ENCODE measurements around the gene UBAC2. TPM values are rescaled to one million over a fixed set of nuclear protein-coding genes. Genes with fewer than 3 reads are reported as not detected.

Gene UBAC2
- total RNA-seq, 1 experiment from 2014 or later, result 58.3 TPM

DNA sequence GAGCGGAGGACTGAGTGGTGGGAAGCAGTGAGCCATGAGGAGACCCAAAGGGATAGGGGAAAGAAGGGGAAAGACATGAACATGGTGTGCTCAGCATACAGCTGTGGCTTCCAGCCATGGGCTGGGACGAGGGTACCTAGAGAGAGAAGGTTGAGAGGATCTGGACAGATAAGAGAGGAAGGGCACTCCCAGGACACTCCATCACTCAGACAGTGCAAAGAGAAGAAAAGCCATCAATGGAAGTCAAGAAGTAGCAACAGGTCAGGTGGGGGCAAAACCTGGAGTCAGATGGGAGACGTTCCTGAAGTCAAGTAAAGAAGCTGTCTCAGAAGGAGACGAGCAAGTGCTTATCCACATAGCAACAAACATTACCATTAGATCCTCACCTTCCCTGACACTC lies 40.2 kb upstream of the UBAC2 start:
- Histone ChIP-seq H2AFZ (ENCODE audit: low read length) (no peak overlapping the region), H3K9me2 (replicated peaks; ENCODE audit: insufficient read depth, low read length) (no peaks in the 10 kb centered on the region), H3K79me2 (ENCODE audit: low read length) (no peaks in the 10 kb centered on the region), H3K4me3 (ENCODE audit: low read length) (no peak overlapping the region), H4K20me1 (ENCODE audit: insufficient read depth, low read depth, low read length) (no peaks in the 10 kb centered on the region), H3K36me3 (ENCODE audit: insufficient read depth, low read length) (no peaks in the 10 kb centered on the region), H3K9me3 (ENCODE audit: low read length) (no peaks in the 10 kb centered on the region), H3K4me1 (ENCODE audit: low read length) (peaks cover 3% of the 10 kb centered on the region; the same call in 1 of the 2 replicates), H3K27me3 (ENCODE audit: low read length) (no peaks in the 10 kb centered on the region), H3K9ac (ENCODE audit: low read length) (no peak overlapping the region), H3K4me2 (ENCODE audit: low read depth, low read length, poor library complexity, severe bottlenecking) (no peak overlapping the region), H3K27ac (ENCODE audit: low read length) (no peak overlapping the region)
- no peak for DNase-seq

DNA sequence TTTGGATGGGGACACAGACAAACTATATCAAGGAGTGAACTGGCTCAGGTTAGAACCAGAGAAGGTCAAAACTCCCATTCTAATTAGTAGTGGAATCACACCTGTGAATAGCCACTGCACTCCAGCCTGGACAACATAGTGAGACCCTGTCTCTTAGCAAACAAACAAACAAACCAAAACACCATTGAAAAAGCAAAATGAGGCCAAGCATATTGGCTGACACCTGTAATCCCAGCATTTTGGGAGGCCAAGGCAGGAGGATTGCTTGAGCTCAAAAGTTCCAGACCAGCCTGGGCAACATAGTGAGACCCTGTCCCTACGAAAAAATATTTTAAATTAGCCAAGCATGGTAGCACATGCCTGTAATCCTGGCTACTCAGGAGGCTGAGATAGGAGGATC lies 39.1 kb upstream of the UBAC2 start:
- Histone ChIP-seq H3K36me3 (ENCODE audit: insufficient read depth, low read length) (no peaks in the 10 kb centered on the region), H3K4me3 (ENCODE audit: low read length) (no peak overlapping the region), H3K4me2 (ENCODE audit: low read depth, low read length, poor library complexity, severe bottlenecking) (no peak overlapping the region), H3K4me1 (ENCODE audit: low read length) (peaks cover 3% of the 10 kb centered on the region; the same call in 1 of the 2 replicates), H3K27me3 (ENCODE audit: low read length) (no peaks in the 10 kb centered on the region), H3K9me2 (replicated peaks; ENCODE audit: insufficient read depth, low read length) (no peaks in the 10 kb centered on the region), H3K27ac (ENCODE audit: low read length) (no peak overlapping the region), H3K9me3 (ENCODE audit: low read length) (no peaks in the 10 kb centered on the region), H3K9ac (ENCODE audit: low read length) (no peak overlapping the region), H2AFZ (ENCODE audit: low read length) (no peak overlapping the region), H4K20me1 (ENCODE audit: insufficient read depth, low read depth, low read length) (no peaks in the 10 kb centered on the region), H3K79me2 (ENCODE audit: low read length) (no peaks in the 10 kb centered on the region)
- DNase-seq, result no peak

DNA sequence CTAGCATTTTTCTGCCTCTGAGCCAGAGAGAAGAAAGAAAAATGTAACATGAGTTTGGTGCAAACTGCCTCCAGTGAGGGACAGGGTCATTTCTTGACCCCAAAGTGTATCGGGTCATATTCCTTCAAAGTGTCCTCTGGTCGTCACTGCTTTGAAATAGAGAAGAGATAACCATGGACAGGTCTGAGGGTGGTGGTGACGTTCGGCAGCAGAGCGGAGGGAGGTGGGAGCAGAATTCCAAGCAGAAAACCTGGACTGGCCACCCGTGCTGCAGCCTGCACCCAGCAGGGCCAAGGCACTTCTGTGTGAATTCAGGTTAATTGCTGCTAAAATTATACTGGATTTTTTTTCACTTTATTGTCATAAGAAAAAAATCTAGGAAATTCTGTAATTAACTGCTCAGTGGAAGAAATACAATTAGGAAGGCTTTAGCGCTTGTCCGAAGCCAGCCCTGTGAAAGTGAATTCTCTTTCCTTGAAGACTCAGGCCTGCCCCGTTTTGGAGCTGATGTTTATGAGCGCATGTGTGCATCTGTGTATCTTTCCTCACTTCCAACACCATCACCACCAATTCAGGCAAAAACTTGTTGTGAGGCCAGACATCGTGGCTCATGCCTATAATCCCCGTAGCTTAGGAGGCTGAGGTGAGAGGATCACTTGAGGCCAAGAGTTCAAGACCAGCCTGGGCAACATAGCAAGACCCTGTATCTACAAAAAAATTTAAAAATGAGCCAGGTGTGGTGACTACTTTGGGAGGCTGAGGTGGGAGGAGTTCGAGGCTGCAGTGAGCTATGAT lies 37.9 kb upstream of the UBAC2 start:
- Histone ChIP-seq H3K36me3 (ENCODE audit: insufficient read depth, low read length) (no peaks in the 10 kb centered on the region), H3K4me1 (ENCODE audit: low read length) (peaks cover 3% of the 10 kb centered on the region; the same call in 1 of the 2 replicates), H3K9me3 (ENCODE audit: low read length) (no peaks in the 10 kb centered on the region), H3K9ac (ENCODE audit: low read length) (no peak overlapping the region), H2AFZ (ENCODE audit: low read length) (no peak overlapping the region), H3K9me2 (replicated peaks; ENCODE audit: insufficient read depth, low read length) (no peaks in the 10 kb centered on the region), H3K79me2 (ENCODE audit: low read length) (no peaks in the 10 kb centered on the region), H4K20me1 (ENCODE audit: insufficient read depth, low read depth, low read length) (no peaks in the 10 kb centered on the region), H3K27me3 (ENCODE audit: low read length) (no peaks in the 10 kb centered on the region), H3K27ac (ENCODE audit: low read length) (no peak overlapping the region), H3K4me3 (ENCODE audit: low read length) (no peak overlapping the region), H3K4me2 (ENCODE audit: low read depth, low read length, poor library complexity, severe bottlenecking) (no peak overlapping the region)
- no peak for DNase-seq

DNA sequence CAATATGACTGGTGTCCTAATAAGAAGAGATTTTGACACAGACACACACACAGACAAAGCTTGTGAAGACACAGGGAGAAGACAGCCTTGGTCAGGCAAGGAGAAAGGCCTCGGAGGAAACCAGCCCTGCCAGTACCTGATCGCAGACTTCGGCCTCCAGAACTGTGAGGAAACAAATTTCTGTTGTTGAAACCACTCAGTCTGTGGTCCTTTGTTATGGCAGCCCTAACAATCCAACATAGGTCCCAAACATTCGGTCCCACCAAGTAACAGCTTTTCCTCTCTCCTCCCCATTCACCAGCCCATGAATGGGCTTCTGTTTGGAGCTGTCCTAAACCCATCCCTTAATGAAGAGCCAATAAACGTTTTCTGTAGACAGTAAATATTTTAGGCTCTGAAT lies 36.4 kb upstream of the UBAC2 start:
- Histone ChIP-seq H3K27me3 (ENCODE audit: low read length) (no peaks in the 10 kb centered on the region), H3K9ac (ENCODE audit: low read length) (no peak overlapping the region), H4K20me1 (ENCODE audit: insufficient read depth, low read depth, low read length) (no peaks in the 10 kb centered on the region)

DNA sequence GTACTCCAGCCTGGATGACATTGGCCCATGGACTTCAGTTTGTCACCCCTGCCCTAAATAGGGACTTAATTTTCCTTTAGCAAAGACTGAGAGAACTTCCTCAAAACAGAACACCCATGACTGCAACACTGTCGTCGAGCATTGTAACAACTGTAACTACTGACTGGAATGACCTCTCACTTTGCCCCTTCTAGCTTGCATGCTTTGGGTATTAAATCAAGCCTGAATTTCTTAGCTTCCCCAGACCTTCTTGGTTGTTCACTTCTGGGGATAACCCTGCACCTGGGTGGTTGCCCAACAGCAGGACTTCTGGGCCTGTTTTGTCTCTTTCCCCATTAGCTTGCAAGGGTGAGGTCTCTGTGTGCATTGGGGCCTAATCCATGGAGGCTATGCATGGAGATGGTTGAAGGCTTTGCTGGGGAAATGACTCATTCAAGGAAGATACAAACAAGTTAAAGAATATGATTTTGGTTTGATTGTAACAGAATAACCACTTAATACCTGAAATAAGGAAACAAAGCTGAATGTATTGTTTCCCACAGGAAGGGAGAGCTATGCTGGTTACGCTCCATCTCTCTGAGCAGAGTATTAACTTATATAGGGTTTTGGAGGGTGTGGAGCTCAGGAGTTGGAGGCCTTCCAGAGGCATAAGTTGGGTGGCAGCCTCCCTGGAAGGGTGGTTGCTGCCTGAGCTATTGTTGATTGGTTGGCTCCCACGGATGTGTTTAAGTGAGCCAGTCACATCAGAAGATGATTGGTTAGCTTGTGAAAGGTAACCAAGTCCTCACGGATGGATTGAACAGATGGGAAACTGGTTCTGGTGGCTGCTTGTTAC lies 34.7 kb upstream of the UBAC2 start:
- no peak overlapping the region for H2AFZ ChIP-seq (ENCODE audit: low read length)
- H3K9ac ChIP-seq (ENCODE audit: low read length), result no peak overlapping the region
- H3K4me2 ChIP-seq (ENCODE audit: low read depth, low read length, poor library complexity, severe bottlenecking), result no peak overlapping the region
- no peaks in the 10 kb centered on the region for H4K20me1 ChIP-seq (ENCODE audit: insufficient read depth, low read depth, low read length)
- no peaks in the 10 kb centered on the region for H3K9me3 ChIP-seq (ENCODE audit: low read length)
- no peak overlapping the region for H3K27ac ChIP-seq (ENCODE audit: low read length)
- H3K4me3 ChIP-seq (ENCODE audit: low read length), result no peak overlapping the region
- no peak for DNase-seq
- no peaks in the 10 kb centered on the region for H3K27me3 ChIP-seq (ENCODE audit: low read length)
- H3K4me1 ChIP-seq (ENCODE audit: low read length), result no peaks in the 10 kb centered on the region
- no peaks in the 10 kb centered on the region for H3K79me2 ChIP-seq (ENCODE audit: low read length)
- no peaks in the 10 kb centered on the region for H3K9me2 ChIP-seq (replicated peaks; ENCODE audit: insufficient read depth, low read length)
- H3K36me3 ChIP-seq (ENCODE audit: insufficient read depth, low read length), result no peaks in the 10 kb centered on the region

More for the DNA sequence above, 36.4 kb upstream of the UBAC2 start:
- Histone ChIP-seq H2AFZ (ENCODE audit: low read length) (no peak overlapping the region), H3K4me2 (ENCODE audit: low read depth, low read length, poor library complexity, severe bottlenecking) (no peak overlapping the region), H3K9me3 (ENCODE audit: low read length) (no peaks in the 10 kb centered on the region), H3K27ac (ENCODE audit: low read length) (no peak overlapping the region), H3K36me3 (ENCODE audit: insufficient read depth, low read length) (no peaks in the 10 kb centered on the region), H3K79me2 (ENCODE audit: low read length) (no peaks in the 10 kb centered on the region), H3K4me1 (ENCODE audit: low read length) (peaks cover 3% of the 10 kb centered on the region; the same call in 1 of the 2 replicates), H3K9me2 (replicated peaks; ENCODE audit: insufficient read depth, low read length) (no peaks in the 10 kb centered on the region), H3K4me3 (ENCODE audit: low read length) (no peak overlapping the region)
- DNase-seq, result no peak

DNA sequence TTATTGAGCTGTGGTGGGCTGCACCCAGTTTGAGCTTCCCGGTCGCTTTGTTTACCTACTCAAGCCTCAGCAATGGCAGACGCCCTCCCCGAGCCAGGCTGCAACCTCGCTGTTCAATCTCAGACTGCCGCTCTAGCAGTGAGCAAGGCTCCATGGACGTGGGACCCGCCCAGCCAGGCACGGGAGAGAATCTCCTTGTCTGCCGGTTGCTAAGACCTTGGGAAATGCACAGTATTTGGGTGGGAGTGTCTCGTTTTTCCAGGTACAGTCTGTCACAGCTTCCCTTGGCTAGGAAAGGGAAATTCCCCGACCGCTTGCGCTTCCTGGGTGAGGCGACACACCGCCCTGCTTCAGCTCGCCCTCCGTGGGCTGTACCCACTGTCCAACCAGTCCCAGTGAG lies 27.7 kb upstream of the UBAC2 start:
- Histone ChIP-seq H3K4me3 (ENCODE audit: low read length) (no peak overlapping the region), H3K79me2 (ENCODE audit: low read length) (no peaks in the 10 kb centered on the region), H2AFZ (ENCODE audit: low read length) (no peak overlapping the region)

DNA sequence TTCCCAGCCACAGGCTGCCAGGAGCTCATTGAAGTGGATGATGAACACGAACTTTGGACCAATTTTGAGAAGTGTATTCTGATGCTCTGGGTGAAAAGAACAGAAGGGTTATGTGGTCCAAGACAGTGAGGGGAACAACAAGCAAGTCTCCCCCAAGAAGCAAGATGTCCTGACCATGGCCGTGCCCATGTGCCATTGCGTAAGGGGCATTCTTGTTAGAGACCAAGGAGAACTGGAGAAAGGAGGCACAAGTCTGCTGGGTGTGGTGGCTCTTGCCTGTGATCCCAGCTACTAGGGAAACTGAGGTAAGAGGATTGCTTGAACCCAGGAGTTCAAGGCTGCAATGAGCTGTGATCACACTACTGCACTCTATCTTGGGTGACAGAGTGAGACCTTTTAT lies 27.0 kb upstream of the UBAC2 start:
- H2AFZ ChIP-seq (ENCODE audit: low read length), result no peak overlapping the region
- H3K4me3 ChIP-seq (ENCODE audit: low read length), result no peak overlapping the region
- H3K4me2 ChIP-seq (ENCODE audit: low read depth, low read length, poor library complexity, severe bottlenecking), result no peak overlapping the region
- H3K4me1 ChIP-seq (ENCODE audit: low read length), result peaks cover 17% of the 10 kb centered on the region
- H3K79me2 ChIP-seq (ENCODE audit: low read length), result no peaks in the 10 kb centered on the region
- H3K36me3 ChIP-seq (ENCODE audit: insufficient read depth, low read length), result no peaks in the 10 kb centered on the region
- H3K27ac ChIP-seq (ENCODE audit: low read length), result no peak overlapping the region
- no peaks in the 10 kb centered on the region for H4K20me1 ChIP-seq (ENCODE audit: insufficient read depth, low read depth, low read length)
- no peaks in the 10 kb centered on the region for H3K9me3 ChIP-seq (ENCODE audit: low read length)
- H3K9me2 ChIP-seq (replicated peaks; ENCODE audit: insufficient read depth, low read length), result no peaks in the 10 kb centered on the region
- no peak for DNase-seq
- H3K27me3 ChIP-seq (ENCODE audit: low read length), result no peaks in the 10 kb centered on the region
- H3K9ac ChIP-seq (ENCODE audit: low read length), result no peak overlapping the region

More for the DNA sequence above, 27.7 kb upstream of the UBAC2 start:
- Histone ChIP-seq H3K36me3 (ENCODE audit: insufficient read depth, low read length) (no peaks in the 10 kb centered on the region), H3K27ac (ENCODE audit: low read length) (no peak overlapping the region), H3K27me3 (ENCODE audit: low read length) (no peaks in the 10 kb centered on the region), H4K20me1 (ENCODE audit: insufficient read depth, low read depth, low read length) (no peaks in the 10 kb centered on the region), H3K4me2 (ENCODE audit: low read depth, low read length, poor library complexity, severe bottlenecking) (no peak overlapping the region), H3K4me1 (ENCODE audit: low read length) (peaks cover 11% of the 10 kb centered on the region), H3K9ac (ENCODE audit: low read length) (no peak overlapping the region), H3K9me2 (replicated peaks; ENCODE audit: insufficient read depth, low read length) (no peaks in the 10 kb centered on the region), H3K9me3 (ENCODE audit: low read length) (no peaks in the 10 kb centered on the region)
- DNase-seq, result no peak

DNA sequence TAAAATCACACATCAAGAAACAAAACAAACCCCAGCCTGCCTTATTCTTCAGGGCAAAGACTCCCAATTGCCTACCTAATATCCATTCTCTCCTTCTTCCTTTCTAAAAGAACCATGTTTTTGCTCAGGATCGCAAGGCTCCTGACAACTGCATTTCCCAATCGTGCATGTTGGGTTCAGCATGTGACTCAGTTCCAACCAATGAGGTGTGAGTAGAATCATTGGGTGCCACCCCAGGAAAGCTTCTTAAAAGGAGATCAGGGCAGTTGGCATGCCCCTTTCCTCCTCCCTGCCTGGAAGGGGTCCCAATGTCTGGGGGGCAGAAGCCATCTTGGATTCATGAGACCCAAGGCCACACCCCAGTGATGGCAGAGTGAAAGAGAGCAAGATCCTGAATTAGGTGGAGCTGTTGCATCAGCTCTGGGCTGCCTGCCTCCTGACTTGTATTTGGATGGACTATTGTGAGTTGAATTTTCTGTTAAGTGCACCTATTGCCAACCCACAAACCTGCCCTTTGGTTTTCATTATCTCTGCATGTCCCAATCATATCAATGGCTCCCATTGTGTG lies 26.0 kb upstream of the UBAC2 start:
- Histone ChIP-seq H3K9me2 (replicated peaks; ENCODE audit: insufficient read depth, low read length) (no peaks in the 10 kb centered on the region), H2AFZ (ENCODE audit: low read length) (no peak overlapping the region), H3K4me2 (ENCODE audit: low read depth, low read length, poor library complexity, severe bottlenecking) (no peak overlapping the region), H3K9me3 (ENCODE audit: low read length) (no peaks in the 10 kb centered on the region), H3K79me2 (ENCODE audit: low read length) (no peaks in the 10 kb centered on the region), H3K27me3 (ENCODE audit: low read length) (no peaks in the 10 kb centered on the region), H3K9ac (ENCODE audit: low read length) (no peak overlapping the region), H4K20me1 (ENCODE audit: insufficient read depth, low read depth, low read length) (no peaks in the 10 kb centered on the region), H3K36me3 (ENCODE audit: insufficient read depth, low read length) (no peaks in the 10 kb centered on the region), H3K4me3 (ENCODE audit: low read length) (no peak overlapping the region), H3K27ac (ENCODE audit: low read length) (no peak overlapping the region), H3K4me1 (ENCODE audit: low read length) (peaks cover 27% of the 10 kb centered on the region)
- no peak for DNase-seq
